ENCODE results near the gene NFE2L2. TPM values are rescaled to one million over a fixed set of nuclear protein-coding genes. Genes with fewer than 3 reads are reported as not detected.

Gene NFE2L2
- total and polyA plus RNA-seq, 2 experiments from 2014 or later, result 35.0 to 39.1 TPM

DNA sequence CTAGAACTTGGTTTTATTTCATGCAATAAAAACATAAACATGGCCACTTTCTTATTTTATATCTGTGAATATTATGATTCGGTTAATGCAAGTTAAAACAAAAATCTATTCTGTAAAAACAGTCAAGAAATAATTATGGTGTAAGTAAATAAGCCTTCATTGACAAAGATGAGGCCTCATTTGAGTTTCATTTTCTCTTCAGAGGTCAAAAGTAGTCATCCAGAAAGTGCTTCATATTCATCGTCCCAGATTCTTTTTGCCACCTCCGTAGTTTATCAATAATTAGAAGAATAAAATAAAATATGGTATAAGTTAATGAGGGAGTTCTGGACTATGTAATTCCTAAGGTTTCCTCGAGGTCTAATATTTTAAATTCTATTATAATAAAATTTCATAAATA lies 71.3 kb downstream of the NFE2L2 start:
- Histone ChIP-seq H4K20me1 (replicated peaks; ENCODE audit: insufficient read depth) (no peaks in the 10 kb centered on the region), H3K27me3 (ENCODE audit: insufficient read depth) (no peaks in the 10 kb centered on the region), H3K4me1 (ENCODE audit: insufficient read depth) (no peaks in the 10 kb centered on the region), H3K36me3 (ENCODE audit: insufficient read depth) (no peaks in the 10 kb centered on the region), H3K4me3 (no peak overlapping the region), H2AFZ (no peak overlapping the region), H3K9me2 (ENCODE audit: insufficient read depth) (no peaks in the 10 kb centered on the region), H3K27ac (ENCODE audit: low read depth) (no peak overlapping the region), H3F3A (replicated peaks; ENCODE audit: low read depth) (no peaks in the 10 kb centered on the region), H3K4me2 (no peak overlapping the region), H3K79me2 (replicated peaks; ENCODE audit: insufficient read depth) (no peaks in the 10 kb centered on the region)
- TF ChIP-seq EZH2phosphoT487 (IDR thresholded peaks at IDR 0.05; ENCODE audit: unreplicated experiment) (no peak), JUNB (IDR thresholded peaks at IDR 0.05; ENCODE audit: unreplicated experiment) (no peak), CTCF (conservative IDR thresholded peaks at IDR 0.05; ENCODE audit: low read depth in 2 of 2) (no peak), NANOG (IDR thresholded peaks at IDR 0.05; ENCODE audit: borderline replicate concordance) (no peak), ETS1 (IDR thresholded peaks at IDR 0.05) (no peak), STAT1 (IDR thresholded peaks at IDR 0.05; ENCODE audit: unreplicated experiment) (no peak), REST (IDR thresholded peaks at IDR 0.05; ENCODE audit: unreplicated experiment) (no peak), CREB1 (CRISPR knock-in tag; IDR thresholded peaks at IDR 0.05; ENCODE audit: low read depth) (no peak), EZH2 (IDR thresholded peaks at IDR 0.05; ENCODE audit: low read depth, unreplicated experiment) (no peak)
- TF ChIP-seq, protein P1, sequence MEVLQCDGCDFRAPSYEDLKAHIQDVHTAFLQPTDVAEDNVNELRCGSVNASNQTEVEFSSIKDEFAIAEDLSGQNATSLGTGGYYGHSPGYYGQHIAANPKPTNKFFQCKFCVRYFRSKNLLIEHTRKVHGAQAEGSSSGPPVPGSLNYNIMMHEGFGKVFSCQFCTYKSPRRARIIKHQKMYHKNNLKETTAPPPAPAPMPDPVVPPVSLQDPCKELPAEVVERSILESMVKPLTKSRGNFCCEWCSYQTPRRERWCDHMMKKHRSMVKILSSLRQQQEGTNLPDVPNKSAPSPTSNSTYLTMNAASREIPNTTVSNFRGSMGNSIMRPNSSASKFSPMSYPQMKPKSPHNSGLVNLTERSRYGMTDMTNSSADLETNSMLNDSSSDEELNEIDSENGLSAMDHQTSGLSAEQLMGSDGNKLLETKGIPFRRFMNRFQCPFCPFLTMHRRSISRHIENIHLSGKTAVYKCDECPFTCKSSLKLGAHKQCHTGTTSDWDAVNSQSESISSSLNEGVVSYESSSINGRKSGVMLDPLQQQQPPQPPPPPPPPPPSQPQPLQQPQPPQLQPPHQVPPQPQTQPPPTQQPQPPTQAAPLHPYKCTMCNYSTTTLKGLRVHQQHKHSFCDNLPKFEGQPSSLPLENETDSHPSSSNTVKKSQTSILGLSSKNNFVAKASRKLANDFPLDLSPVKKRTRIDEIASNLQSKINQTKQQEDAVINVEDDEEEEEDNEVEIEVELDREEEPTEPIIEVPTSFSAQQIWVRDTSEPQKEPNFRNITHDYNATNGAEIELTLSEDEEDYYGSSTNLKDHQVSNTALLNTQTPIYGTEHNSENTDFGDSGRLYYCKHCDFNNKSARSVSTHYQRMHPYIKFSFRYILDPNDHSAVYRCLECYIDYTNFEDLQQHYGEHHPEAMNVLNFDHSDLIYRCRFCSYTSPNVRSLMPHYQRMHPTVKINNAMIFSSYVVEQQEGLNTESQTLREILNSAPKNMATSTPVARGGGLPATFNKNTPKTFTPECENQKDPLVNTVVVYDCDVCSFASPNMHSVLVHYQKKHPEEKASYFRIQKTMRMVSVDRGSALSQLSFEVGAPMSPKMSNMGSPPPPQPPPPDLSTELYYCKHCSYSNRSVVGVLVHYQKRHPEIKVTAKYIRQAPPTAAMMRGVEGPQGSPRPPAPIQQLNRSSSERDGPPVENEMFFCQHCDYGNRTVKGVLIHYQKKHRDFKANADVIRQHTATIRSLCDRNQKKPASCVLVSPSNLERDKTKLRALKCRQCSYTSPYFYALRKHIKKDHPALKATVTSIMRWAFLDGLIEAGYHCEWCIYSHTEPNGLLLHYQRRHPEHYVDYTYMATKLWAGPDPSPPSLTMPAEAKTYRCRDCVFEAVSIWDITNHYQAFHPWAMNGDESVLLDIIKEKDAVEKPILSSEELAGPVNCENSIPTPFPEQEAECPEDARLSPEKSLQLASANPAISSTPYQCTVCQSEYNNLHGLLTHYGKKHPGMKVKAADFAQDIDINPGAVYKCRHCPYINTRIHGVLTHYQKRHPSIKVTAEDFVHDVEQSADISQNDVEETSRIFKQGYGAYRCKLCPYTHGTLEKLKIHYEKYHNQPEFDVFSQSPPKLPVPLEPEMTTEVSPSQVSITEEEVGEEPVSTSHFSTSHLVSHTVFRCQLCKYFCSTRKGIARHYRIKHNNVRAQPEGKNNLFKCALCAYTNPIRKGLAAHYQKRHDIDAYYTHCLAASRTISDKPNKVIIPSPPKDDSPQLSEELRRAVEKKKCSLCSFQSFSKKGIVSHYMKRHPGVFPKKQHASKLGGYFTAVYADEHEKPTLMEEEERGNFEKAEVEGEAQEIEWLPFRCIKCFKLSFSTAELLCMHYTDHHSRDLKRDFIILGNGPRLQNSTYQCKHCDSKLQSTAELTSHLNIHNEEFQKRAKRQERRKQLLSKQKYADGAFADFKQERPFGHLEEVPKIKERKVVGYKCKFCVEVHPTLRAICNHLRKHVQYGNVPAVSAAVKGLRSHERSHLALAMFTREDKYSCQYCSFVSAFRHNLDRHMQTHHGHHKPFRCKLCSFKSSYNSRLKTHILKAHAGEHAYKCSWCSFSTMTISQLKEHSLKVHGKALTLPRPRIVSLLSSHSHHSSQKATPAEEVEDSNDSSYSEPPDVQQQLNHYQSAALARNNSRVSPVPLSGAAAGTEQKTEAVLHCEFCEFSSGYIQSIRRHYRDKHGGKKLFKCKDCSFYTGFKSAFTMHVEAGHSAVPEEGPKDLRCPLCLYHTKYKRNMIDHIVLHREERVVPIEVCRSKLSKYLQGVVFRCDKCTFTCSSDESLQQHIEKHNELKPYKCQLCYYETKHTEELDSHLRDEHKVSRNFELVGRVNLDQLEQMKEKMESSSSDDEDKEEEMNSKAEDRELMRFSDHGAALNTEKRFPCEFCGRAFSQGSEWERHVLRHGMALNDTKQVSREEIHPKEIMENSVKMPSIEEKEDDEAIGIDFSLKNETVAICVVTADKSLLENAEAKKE (CRISPR knock-in tag; IDR thresholded peaks at IDR 0.05), result no peak
- H3K27me3 Mint-ChIP-seq (ENCODE audit: insufficient read depth, low read depth, poor library complexity), result no peaks in the 10 kb centered on the region
- DNase-seq (ENCODE audit: low spot score), result no peak
- no peaks in the 10 kb centered on the region for H3K4me1 Mint-ChIP-seq
- H3K4me3 Mint-ChIP-seq, result no peak overlapping the region
- H3K27ac Mint-ChIP-seq, result no peak overlapping the region
- H3K9me3 Mint-ChIP-seq, result no peaks in the 10 kb centered on the region
- no peak for ATAC-seq
- no peaks in the 10 kb centered on the region for H3K36me3 Mint-ChIP-seq (ENCODE audit: low read depth)

Data from GM23338 (cell line).